COR-L47 (cell line): ENCODE data around the gene QRSL1.
A peak's percentile ranks its signal among the peaks of the same experiment; 100 is the strongest.
"Not testable (repeated sequence)": the region's sequence is repeated elsewhere in the genome, so short reads cannot be mapped to it uniquely, and the experiment has no call there.

Experiments
- DNase-seq: peaks from one replicate; lab custom pipeline; 2025; lab: John Stamatoyannopoulos, UW

QRSL1 gene

GRCh38 chr6:106684011-106684410 lies 54.6 kb downstream of the QRSL1 start:
- no peak for DNase-seq

GRCh38 chr6:106685833-106686232 lies 56.5 kb downstream of the QRSL1 start:
- no peak for DNase-seq

- DNase-seq: no peak
Measured at GRCh38 chr6:106688177-106688951, 59.0 kb downstream of the QRSL1 start.

GRCh38 chr6:106692112-106692818 lies 62.9 kb downstream of the QRSL1 start:
- DNase-seq: no peak

GRCh38 chr6:106692819-106693208 lies 63.4 kb downstream of the QRSL1 start:
- no peak for DNase-seq

- DNase-seq: no peak
Measured at GRCh38 chr6:106693418-106693817, 64.0 kb downstream of the QRSL1 start.

- no peak for DNase-seq
Measured at GRCh38 chr6:106694343-106694742, 65.0 kb downstream of the QRSL1 start.

GRCh38 chr6:106700581-106700980 lies 71.2 kb downstream of the QRSL1 start:
- DNase-seq: no peak

GRCh38 chr6:106701201-106701600 lies 71.8 kb downstream of the QRSL1 start:
- DNase-seq: not testable (repeated sequence)

- DNase-seq: no peak
Measured at GRCh38 chr6:106702046-106702445, 72.7 kb downstream of the QRSL1 start.

- DNase-seq: peak; percentile 61
Measured at GRCh38 chr6:106702451-106703110, 73.2 kb downstream of the QRSL1 start.

- no peak for DNase-seq
Measured at GRCh38 chr6:106704327-106704726, 74.9 kb downstream of the QRSL1 start.

GRCh38 chr6:106705156-106705555 lies 75.8 kb downstream of the QRSL1 start:
- no peak for DNase-seq

- DNase-seq: no peak
Measured at GRCh38 chr6:106710580-106710979, 81.2 kb downstream of the QRSL1 start.

- no peak for DNase-seq
Measured at GRCh38 chr6:106714281-106714680, 84.9 kb downstream of the QRSL1 start.

GRCh38 chr6:106715922-106716321 lies 86.5 kb downstream of the QRSL1 start:
- DNase-seq: no peak

GRCh38 chr6:106716966-106717365 lies 87.6 kb downstream of the QRSL1 start:
- DNase-seq: no peak
